Esophagus muscularis mucosa (tissue), 3 donors: ENCODE data around the gene DIAPH1.

Source experiments
- CTCF ChIP-seq, 3 experiments: fragments of 200-600 bp in 2 of 3; fragments of 450-650 bp in 1 of 3; sonication (generic) in 2 of 3; IDR thresholded peaks; one replicate each; pipeline ENCODE4 v1.5.1; 2017 to 2019; ENCODE audit warnings: antibody characterized with exemption in 3 of 3, mild to moderate bottlenecking in 2 of 3, moderate library complexity in 1 of 3
- POLR2A ChIP-seq: fragments of 450-650 bp; IDR thresholded peaks from one replicate; pipeline ENCODE4 v1.6.1; 2017; ENCODE audit warnings: antibody characterized with exemption, moderate library complexity, mild to moderate bottlenecking, low read depth

DNA sequence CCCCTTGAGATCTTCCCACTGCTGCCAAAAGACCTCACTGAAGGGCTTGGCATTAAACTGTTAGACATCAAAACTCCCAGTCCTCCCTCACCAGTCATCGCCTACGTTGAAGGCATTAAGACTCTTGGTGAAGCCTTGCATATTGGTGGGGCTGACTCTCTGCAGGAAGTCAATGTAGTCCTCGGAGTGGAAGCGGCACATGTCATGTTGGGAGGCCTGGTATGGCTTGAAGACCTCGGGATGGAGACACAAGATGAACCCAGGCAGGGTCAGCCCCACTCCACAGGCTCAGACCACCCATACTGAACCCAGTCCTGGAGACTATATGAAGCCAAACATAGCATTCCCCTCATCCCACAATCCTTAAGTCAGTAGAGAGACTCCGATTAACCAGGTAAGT, 15.9 kb upstream of the DIAPH1 start:
- TF ChIP-seq CTCF (IDR thresholded peaks at IDR 0.05) (no peak), POLR2A (no peak)
